Activated CD8-positive, alpha-beta memory T cell treated with anti-CD3 and anti-CD28 coated beads for 1 hour (primary cell): ENCODE results near the gene TMEM176A.

ENCODE experiments used
- DNase-seq, 2 donors: peaks; one replicate each; pipeline ENCODE4 v3.0.0-alpha.2; 2020; ENCODE audit warnings: low read depth in 1 of 2; ENCODE audit errors: extremely low read depth in 1 of 2

TMEM176A gene

GRCh38 chr7:150846291-150847115 lies 45.9 kb downstream of the TMEM176A start:
- DNase-seq = no peak

GRCh38 chr7:150847536-150847935 lies 47.0 kb downstream of the TMEM176A start:
- no peak for DNase-seq

DNA sequence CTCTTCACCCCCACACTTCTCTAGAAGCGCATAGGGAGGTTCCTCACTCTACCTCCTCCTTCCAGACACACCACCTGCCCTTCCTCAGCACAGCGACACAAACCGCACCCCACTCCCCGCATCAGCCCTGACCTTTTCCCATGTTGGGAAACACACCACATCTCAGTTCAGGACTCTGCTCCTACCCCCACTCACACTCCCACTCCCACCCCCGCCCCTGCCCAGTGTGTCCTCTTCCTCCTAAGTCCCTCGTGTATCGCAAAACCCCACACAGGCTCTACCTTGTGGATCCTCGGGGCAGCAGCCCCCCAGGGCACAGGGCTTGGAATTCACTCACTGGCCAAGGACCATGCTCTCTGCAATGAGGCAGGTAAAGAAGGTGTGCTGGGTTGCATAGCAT lies 47.5 kb downstream of the TMEM176A start:
- no peak for DNase-seq

GRCh38 chr7:150848561-150849115 lies 48.1 kb downstream of the TMEM176A start:
- DNase-seq = no peak

- no peak for DNase-seq
Measured at GRCh38 chr7:150849204-150849775, 48.7 kb downstream of the TMEM176A start.

DNA sequence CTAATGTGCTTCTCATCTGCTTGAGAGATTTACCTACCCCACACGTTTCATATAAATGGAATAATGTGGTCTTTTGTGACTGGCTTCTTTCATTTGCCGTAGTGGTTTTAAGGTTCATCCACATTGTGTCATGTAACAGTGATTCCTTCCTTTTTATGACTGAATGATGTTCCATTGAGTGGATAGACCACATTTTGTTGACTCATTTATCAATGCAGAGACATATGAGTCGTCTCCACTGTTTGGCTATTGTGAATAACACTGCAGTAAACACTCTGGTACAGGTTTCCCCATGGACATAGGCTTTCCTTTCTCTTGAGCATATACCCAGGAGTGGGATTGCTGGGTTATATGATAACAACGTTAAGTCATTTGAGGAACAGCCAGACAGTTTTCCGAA lies 49.7 kb downstream of the TMEM176A start:
- no peak for DNase-seq

DNA sequence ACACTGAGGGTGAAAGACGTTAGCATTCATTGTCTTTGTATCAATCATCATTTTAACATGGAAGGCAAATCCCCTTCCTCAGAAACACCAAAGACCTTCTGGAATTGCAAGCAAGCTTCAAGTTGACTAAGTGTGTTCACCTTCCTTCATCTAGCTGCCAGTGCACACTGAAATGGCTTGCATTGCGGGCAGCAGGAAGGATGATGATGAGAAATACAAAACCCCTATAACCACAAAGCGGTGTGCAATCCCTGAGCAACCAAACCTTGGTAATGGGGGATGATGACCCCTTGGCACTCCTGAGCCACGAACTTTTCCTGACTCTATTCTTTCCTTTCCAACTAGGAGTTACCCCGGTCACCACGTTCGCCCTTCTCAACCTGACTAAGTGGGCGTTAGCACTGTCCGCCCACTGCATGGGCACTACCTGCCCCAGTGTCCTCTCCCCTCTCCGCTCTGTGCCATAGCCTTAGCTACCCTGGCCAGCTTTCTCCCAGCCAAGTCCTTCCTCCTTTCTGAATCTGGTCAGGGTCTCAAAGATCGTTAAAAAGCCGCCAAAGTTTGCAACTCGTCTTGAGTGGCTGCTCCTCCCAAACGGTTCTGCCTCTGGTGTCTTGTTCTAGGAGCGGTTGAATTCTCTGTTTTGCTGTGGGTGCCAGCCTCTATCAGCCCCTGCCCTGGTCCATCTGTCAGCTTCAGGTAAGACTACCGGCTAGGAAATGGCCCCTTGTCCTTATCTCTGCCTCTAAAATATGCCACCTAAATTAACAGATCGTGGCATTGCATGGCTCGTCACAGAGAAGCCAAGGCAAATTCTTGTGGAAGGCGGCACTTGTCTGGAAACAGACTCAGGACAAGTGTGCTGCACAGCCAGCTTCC lies 51.2 kb downstream of the TMEM176A start:
- DNase-seq = no peak

DNA sequence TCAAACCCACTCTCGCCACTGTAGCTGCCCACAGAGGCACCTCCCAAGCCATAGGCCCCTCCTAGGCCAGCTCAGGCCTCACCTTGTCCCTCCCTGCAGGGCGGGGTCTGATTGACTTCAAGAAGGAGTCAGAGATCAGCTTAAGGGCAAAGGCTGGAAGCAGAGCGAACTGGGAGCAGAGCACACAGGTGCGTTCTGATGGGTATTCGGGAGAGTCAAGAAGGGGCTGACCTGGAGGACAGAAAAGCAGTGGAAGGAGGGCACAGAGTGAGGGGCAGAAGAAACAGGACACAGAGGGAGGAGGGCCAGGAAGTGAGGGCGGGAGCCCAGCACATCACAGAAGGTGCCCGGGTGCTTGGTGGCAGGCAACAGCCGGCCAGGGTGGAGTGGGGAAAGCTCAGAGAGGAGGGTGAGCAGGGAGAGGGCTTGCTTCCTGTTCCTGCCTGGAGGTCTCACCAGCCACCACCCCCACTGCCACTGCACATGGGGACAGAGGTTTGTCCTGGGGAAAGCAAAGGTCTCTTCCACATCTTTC lies 51.9 kb downstream of the TMEM176A start, which contains the start of gene AOC1:
AOC1 (plus strand) TSS at position 147 of the 535 bp plus-strand sequence. CDS start 3,954 bp downstream, outside the sequence.
- DNase-seq = no peak

DNA sequence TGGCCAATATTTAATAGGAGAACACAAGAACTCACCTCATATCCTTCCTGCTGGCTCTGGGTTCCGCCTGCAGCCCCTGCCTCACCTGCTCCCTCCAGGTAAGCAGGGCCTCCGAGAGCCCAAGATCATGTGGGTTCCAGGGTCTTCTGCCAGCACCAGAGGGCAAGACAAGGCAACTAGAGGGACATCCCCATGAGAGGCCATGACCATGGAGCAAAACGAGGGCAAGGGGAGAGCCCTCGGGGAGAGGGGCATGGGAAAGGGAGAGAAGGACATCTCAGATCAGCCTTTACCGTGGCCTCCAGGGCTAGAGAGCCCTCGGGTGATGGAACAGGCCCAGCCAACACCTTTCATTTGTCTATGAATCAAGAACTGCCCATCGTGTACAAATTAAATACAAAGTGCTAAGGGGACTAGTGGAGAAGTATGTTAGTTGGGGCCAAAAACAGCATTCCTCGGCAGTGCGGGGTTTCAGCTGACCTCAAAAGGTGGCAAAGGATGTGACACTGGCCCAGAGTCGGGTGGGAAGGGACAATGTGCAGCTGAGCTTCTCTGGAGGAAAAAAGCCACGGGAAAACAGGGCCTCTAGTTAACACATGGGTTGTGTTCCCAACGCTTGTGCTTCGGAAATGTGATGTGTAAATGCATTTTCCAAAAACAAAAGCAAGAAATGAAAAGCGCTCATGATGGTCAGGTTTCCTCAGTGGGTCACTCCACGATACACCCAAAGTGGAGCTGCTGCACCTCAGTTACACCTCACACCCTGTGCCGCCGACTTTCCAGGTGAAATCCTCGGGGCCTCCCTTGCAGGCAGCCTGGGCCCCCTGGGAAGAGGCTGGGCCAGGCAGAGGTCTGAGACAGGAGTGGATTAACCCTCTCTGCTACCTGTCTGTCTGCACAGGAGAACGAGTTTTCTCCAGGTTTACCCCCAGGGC lies 53.8 kb downstream of the TMEM176A start:
- no peak for DNase-seq
